ENCODE results near the gene CCDC102B. TPM values are rescaled to one million over a fixed set of nuclear protein-coding genes. Genes with fewer than 3 reads are reported as not detected.
"Not testable (repeated sequence)": the region's sequence is repeated elsewhere in the genome, so short reads cannot be mapped to it uniquely, and the experiment has no call there.

Gene CCDC102B
- total RNA-seq, 1 donor from 2014 or later, result 8.1 TPM

- no peaks in the 10 kb centered on the region for H3K27me3 Mint-ChIP-seq (ENCODE audit: low read depth)
- H3K9me3 Mint-ChIP-seq (ENCODE audit: low read depth), result no peaks in the 10 kb centered on the region
- no peak overlapping the region for H3K27ac Mint-ChIP-seq (ENCODE audit: unreplicated experiment)
- no peaks in the 10 kb centered on the region for H3K36me3 Mint-ChIP-seq (ENCODE audit: low read depth)
- no peak for TF ChIP-seq CTCF (IDR thresholded peaks at IDR 0.05)
- no peaks in the 10 kb centered on the region for H3K4me1 Mint-ChIP-seq (ENCODE audit: low read depth)
- no peak overlapping the region for H3K4me3 Mint-ChIP-seq (ENCODE audit: unreplicated experiment)
- no peak for DNase-seq (ENCODE audit: low spot score)
These were observed 137.8 kb downstream of the CCDC102B start for GRCh38 chr18:68935686-68936085.

GRCh38 chr18:68937029-68937599 is 139.2 kb downstream of the CCDC102B start:
- no peak for TF ChIP-seq CTCF (IDR thresholded peaks at IDR 0.05)
- H3K9me3 Mint-ChIP-seq (ENCODE audit: low read depth), result no peaks in the 10 kb centered on the region
- DNase-seq (ENCODE audit: low spot score), result no peak
- H3K4me1 Mint-ChIP-seq (ENCODE audit: low read depth), result no peaks in the 10 kb centered on the region
- H3K4me3 Mint-ChIP-seq (ENCODE audit: unreplicated experiment), result no peak overlapping the region
- no peaks in the 10 kb centered on the region for H3K27me3 Mint-ChIP-seq (ENCODE audit: low read depth)
- no peaks in the 10 kb centered on the region for H3K36me3 Mint-ChIP-seq (ENCODE audit: low read depth)
- no peak overlapping the region for H3K27ac Mint-ChIP-seq (ENCODE audit: unreplicated experiment)

GRCh38 chr18:68940039-68940438 is 142.2 kb downstream of the CCDC102B start:
- Mint-ChIP-seq H3K4me1 (ENCODE audit: low read depth) (no peaks in the 10 kb centered on the region), H3K36me3 (ENCODE audit: low read depth) (no peaks in the 10 kb centered on the region), H3K27me3 (ENCODE audit: low read depth) (no peaks in the 10 kb centered on the region), H3K27ac (ENCODE audit: unreplicated experiment) (no peak overlapping the region), H3K9me3 (ENCODE audit: low read depth) (no peaks in the 10 kb centered on the region), H3K4me3 (ENCODE audit: unreplicated experiment) (no peak overlapping the region)
- DNase-seq (ENCODE audit: low spot score), result no peak
- no peak for TF ChIP-seq CTCF (IDR thresholded peaks at IDR 0.05)

- Mint-ChIP-seq H3K36me3 (ENCODE audit: low read depth) (no peaks in the 10 kb centered on the region), H3K27ac (ENCODE audit: unreplicated experiment) (no peak overlapping the region), H3K4me1 (ENCODE audit: low read depth) (no peaks in the 10 kb centered on the region), H3K27me3 (ENCODE audit: low read depth) (no peaks in the 10 kb centered on the region), H3K9me3 (ENCODE audit: low read depth) (no peaks in the 10 kb centered on the region), H3K4me3 (ENCODE audit: unreplicated experiment) (no peak overlapping the region)
- TF ChIP-seq CTCF (IDR thresholded peaks at IDR 0.05), result no peak
- no peak for DNase-seq (ENCODE audit: low spot score)
These were observed 142.9 kb downstream of the CCDC102B start for GRCh38 chr18:68940754-68941153.

- TF ChIP-seq CTCF (IDR thresholded peaks at IDR 0.05), result no peak
- Mint-ChIP-seq H3K4me1 (ENCODE audit: low read depth) (no peaks in the 10 kb centered on the region), H3K27ac (ENCODE audit: unreplicated experiment) (no peak overlapping the region), H3K9me3 (ENCODE audit: low read depth) (no peaks in the 10 kb centered on the region), H3K27me3 (ENCODE audit: low read depth) (no peaks in the 10 kb centered on the region), H3K36me3 (ENCODE audit: low read depth) (no peaks in the 10 kb centered on the region), H3K4me3 (ENCODE audit: unreplicated experiment) (no peak overlapping the region)
- DNase-seq (ENCODE audit: low spot score), result no peak
These were observed 144.3 kb downstream of the CCDC102B start for GRCh38 chr18:68942230-68942629.

GRCh38 chr18:68943861-68944260 is 146.0 kb downstream of the CCDC102B start:
- not testable (repeated sequence) for H3K27ac Mint-ChIP-seq (ENCODE audit: unreplicated experiment); DNase-seq (ENCODE audit: low spot score); H3K4me1 Mint-ChIP-seq (ENCODE audit: low read depth); H3K27me3 Mint-ChIP-seq (ENCODE audit: low read depth); H3K4me3 Mint-ChIP-seq (ENCODE audit: unreplicated experiment); H3K36me3 Mint-ChIP-seq (ENCODE audit: low read depth); H3K9me3 Mint-ChIP-seq (ENCODE audit: low read depth)
